ENCODE measurements around the gene NLRP5.

Gene NLRP5

GRCh38 chr19:55980415-55980814 is 6.2 kb upstream of the NLRP5 start:
- Histone ChIP-seq H3F3A (ENCODE audit: insufficient read depth) (no peaks in the 10 kb centered on the region), H4K20me1 (ENCODE audit: low read depth, low read length) (no peaks in the 10 kb centered on the region), H3K79me2 (ENCODE audit: insufficient read depth, low read length) (no peaks in the 10 kb centered on the region), H2AFZ (ENCODE audit: low read depth, low read length, severe bottlenecking) (no peak overlapping the region), H3K4me3 (ENCODE audit: insufficient read depth, low read length, poor library complexity, severe bottlenecking) (no peak overlapping the region), H3K27ac (ENCODE audit: low read depth, low read length) (no peak overlapping the region), H3K4me2 (ENCODE audit: low read depth, low read length, poor library complexity, severe bottlenecking) (no peak overlapping the region), H3K9ac (ENCODE audit: low read length) (no peak overlapping the region), H3K9me2 (replicated peaks; ENCODE audit: insufficient read depth, low read length) (no peaks in the 10 kb centered on the region), H3K27me3 (ENCODE audit: low read length) (no peaks in the 10 kb centered on the region), H3K36me3 (ENCODE audit: low read length) (no peaks in the 10 kb centered on the region), H3K9me3 (ENCODE audit: insufficient read depth, low read length) (0 out of 2 replicates have a peak, but pooled peaks cover 4% of the 10 kb centered on the region)
- TF ChIP-seq EZH2phosphoT487 (conservative IDR thresholded peaks at IDR 0.05; ENCODE audit: low read length): no peak
- no peak for TF ChIP-seq CTCF (IDR thresholded peaks at IDR 0.05; ENCODE audit: insufficient read depth, low read length, poor library complexity, severe bottlenecking)

GRCh38 chr19:55985254-55985653 is 1.3 kb upstream of the NLRP5 start:
- no peak overlapping the region for H3K9ac ChIP-seq (ENCODE audit: low read length)
- no peaks in the 10 kb centered on the region for H3K9me2 ChIP-seq (replicated peaks; ENCODE audit: insufficient read depth, low read length)
- no peaks in the 10 kb centered on the region for H3K27me3 ChIP-seq (ENCODE audit: low read length)
- no peaks in the 10 kb centered on the region for H3K36me3 ChIP-seq (ENCODE audit: low read length)
- H3K27ac ChIP-seq (ENCODE audit: low read depth, low read length): no peak overlapping the region
- TF ChIP-seq CTCF (IDR thresholded peaks at IDR 0.05; ENCODE audit: insufficient read depth, low read length, poor library complexity, severe bottlenecking): no peak
- no peak for TF ChIP-seq EZH2phosphoT487 (conservative IDR thresholded peaks at IDR 0.05; ENCODE audit: low read length)
- no peaks in the 10 kb centered on the region for H3K79me2 ChIP-seq (ENCODE audit: insufficient read depth, low read length)
- no peaks in the 10 kb centered on the region for H4K20me1 ChIP-seq (ENCODE audit: low read depth, low read length)
- H2AFZ ChIP-seq (ENCODE audit: low read depth, low read length, severe bottlenecking): no peak overlapping the region
- H3F3A ChIP-seq (ENCODE audit: insufficient read depth): no peaks in the 10 kb centered on the region
- H3K9me3 ChIP-seq (ENCODE audit: insufficient read depth, low read length): no peaks in the 10 kb centered on the region
- no peak overlapping the region for H3K4me3 ChIP-seq (ENCODE audit: insufficient read depth, low read length, poor library complexity, severe bottlenecking)
- no peak overlapping the region for H3K4me2 ChIP-seq (ENCODE audit: low read depth, low read length, poor library complexity, severe bottlenecking)

DNA sequence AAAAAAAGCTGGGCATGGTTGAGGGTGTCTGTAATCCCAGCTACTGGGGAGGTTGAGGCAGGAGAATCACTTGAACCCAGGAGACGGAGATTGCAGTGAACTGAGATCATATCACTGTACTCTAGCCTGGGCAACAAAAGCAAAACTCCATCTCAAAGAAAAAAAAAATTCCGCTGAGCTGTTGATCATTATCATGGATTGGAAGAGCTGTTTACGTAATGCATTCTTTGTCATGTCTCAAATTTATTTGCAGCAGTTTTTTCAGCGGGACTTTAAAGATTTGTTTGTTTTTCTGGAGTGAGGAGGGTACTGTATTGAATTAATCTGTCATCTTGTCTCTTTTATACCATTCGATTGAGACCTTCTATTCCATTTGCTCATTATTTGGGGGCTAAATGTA is 4.3 kb downstream of the NLRP5 start:
- Histone ChIP-seq H3F3A (ENCODE audit: insufficient read depth) (no peaks in the 10 kb centered on the region), H3K9me3 (ENCODE audit: insufficient read depth, low read length) (no peaks in the 10 kb centered on the region), H3K36me3 (ENCODE audit: low read length) (no peaks in the 10 kb centered on the region), H3K27me3 (ENCODE audit: low read length) (no peaks in the 10 kb centered on the region), H3K4me2 (ENCODE audit: low read depth, low read length, poor library complexity, severe bottlenecking) (no peak overlapping the region), H3K4me3 (ENCODE audit: insufficient read depth, low read length, poor library complexity, severe bottlenecking) (no peak overlapping the region), H3K79me2 (ENCODE audit: insufficient read depth, low read length) (no peaks in the 10 kb centered on the region), H2AFZ (ENCODE audit: low read depth, low read length, severe bottlenecking) (no peak overlapping the region), H3K9me2 (replicated peaks; ENCODE audit: insufficient read depth, low read length) (no peaks in the 10 kb centered on the region), H3K27ac (ENCODE audit: low read depth, low read length) (no peak overlapping the region), H3K9ac (ENCODE audit: low read length) (no peak overlapping the region), H4K20me1 (ENCODE audit: low read depth, low read length) (no peaks in the 10 kb centered on the region)
- TF ChIP-seq EZH2phosphoT487 (conservative IDR thresholded peaks at IDR 0.05; ENCODE audit: low read length) (no peak), CTCF (IDR thresholded peaks at IDR 0.05; ENCODE audit: insufficient read depth, low read length, poor library complexity, severe bottlenecking) (no peak)

Measured in SU-DHL-6 (cell line).